ENCODE results near the gene NUDT22.

Gene NUDT22

DNA sequence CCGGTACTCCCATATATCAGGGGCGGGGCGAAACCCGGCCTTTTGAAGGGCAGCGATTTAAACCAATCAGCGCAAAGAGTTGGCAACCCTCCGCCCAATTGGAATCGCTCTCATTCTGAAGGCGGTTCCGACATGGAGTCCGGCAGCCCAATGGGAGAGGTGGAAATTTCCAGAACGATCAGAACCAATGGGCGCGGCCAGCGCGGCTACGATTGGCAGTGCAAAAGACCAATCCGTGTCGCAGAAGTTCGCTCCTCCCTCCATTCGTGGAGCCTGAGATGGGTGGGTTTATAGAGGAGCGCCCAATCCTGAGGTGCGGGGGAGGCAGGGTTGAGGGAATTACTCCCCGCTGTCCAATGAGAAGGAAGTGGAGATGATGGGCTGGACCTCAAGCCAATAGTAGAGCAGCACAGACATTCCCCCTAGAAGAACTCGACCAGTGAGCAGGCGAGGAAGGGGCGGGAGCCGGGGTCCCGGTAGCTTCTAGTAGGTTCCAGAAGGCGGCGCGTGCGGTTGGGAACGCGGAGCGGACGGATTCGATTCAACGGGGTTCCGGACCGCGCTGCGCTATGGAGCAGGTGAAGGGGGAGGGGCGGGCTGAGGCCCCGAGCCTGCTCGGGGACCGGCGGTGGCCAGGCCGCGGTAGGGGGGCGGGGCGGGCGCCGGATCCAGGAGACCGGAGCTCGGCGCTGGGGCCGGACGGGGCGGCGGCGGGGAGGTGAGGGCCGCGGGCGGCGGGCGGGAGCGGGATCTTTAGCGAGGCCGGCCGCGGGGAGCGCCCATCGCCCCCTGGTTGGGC, 40.2 kb upstream of the NUDT22 start, which contains the start of gene STIP1:
STIP1 (plus strand) TSS at position 479 of the 799 bp plus-strand sequence; CDS start at position 570, 91 bp downstream.
- H3K27me3 ChIP-seq (ENCODE audit: control insufficient read depth in 5 of 5, insufficient read depth in 4 of 5, low read length in 5 of 5), result peaks cover 0 to 2% (median 0%) of the 10 kb centered on the region in 5 donors
- peaks cover 0 to 4% (median 0%) of the 10 kb centered on the region in 5 donors for H3K36me3 ChIP-seq (ENCODE audit: control insufficient read depth in 5 of 5, insufficient read depth in 5 of 5, low read length in 5 of 5)
- H3K9ac ChIP-seq (ENCODE audit: low read length in 5 of 5), result peak within 1 kb of the TSS; percentile 80 to 92 (median 88)
- no peak within 1 kb of the TSS for H3K27ac ChIP-seq (ENCODE audit: low read depth, low read length)
- H3K4me3 ChIP-seq (ENCODE audit: low read depth in 1 of 5, low read length in 5 of 5), result peak within 1 kb of the TSS; percentile 65 to 85 (median 77)
- peaks cover 8 to 42% (median 36%) of the 10 kb centered on the region in 5 donors for H3K4me1 ChIP-seq (ENCODE audit: control insufficient read depth in 5 of 5, insufficient read depth in 5 of 5, low read length in 5 of 5)
- no peaks in the 10 kb centered on the region for H3K9me3 ChIP-seq (ENCODE audit: control insufficient read depth in 5 of 5, low read length in 5 of 5)

DNA sequence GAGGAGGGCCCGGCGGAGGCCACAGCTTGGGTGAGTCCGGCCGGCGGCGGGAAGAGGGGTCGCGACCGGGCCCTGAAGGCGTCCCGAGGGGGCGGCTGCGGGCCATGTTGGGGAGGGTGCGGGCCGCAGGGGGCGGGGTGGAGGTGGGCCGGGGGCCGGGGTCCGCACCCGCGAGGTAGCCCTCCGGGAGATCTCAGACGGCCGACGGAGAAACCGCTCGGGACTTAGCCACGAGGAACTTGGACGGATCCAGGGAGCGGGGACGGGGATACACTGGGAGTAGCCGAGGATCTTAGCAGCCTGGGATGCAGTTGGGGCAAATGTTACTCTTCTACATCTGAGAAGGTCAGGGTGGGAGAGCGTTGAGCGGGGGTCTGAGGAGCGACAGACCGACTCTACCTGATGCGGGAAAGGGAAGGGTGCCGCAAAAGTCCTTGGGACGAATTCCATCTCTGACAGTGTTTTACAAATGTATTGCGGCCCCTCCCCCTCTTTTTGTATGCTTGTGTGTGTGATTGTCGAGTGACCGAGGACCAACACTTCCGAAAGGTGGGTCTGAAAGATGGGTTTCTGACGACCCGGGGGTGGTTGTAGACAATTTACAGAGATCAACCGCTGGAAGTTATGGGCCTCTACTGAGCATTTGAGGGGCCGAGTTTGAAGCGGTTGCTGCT, 39.4 kb upstream of the NUDT22 start:
- H3K36me3 ChIP-seq (ENCODE audit: control insufficient read depth in 5 of 5, insufficient read depth in 5 of 5, low read length in 5 of 5), result peaks cover 0 to 4% (median 0%) of the 10 kb centered on the region in 5 donors
- no peak overlapping the region for H3K27ac ChIP-seq (ENCODE audit: low read depth, low read length)
- no peak overlapping the region for H3K4me3 ChIP-seq (ENCODE audit: low read depth in 1 of 5, low read length in 5 of 5)
- H3K4me1 ChIP-seq (ENCODE audit: control insufficient read depth in 5 of 5, insufficient read depth in 5 of 5, low read length in 5 of 5), result peaks cover 6 to 35% (median 28%) of the 10 kb centered on the region in 5 donors
- H3K9me3 ChIP-seq (ENCODE audit: control insufficient read depth in 5 of 5, low read length in 5 of 5), result no peaks in the 10 kb centered on the region
- peaks cover 0 to 2% (median 0%) of the 10 kb centered on the region in 5 donors for H3K27me3 ChIP-seq (ENCODE audit: control insufficient read depth in 5 of 5, insufficient read depth in 4 of 5, low read length in 5 of 5)
- peak overlapping the region in 1 of 5 donors; percentile 24 for H3K9ac ChIP-seq (ENCODE audit: low read length in 5 of 5)

DNA sequence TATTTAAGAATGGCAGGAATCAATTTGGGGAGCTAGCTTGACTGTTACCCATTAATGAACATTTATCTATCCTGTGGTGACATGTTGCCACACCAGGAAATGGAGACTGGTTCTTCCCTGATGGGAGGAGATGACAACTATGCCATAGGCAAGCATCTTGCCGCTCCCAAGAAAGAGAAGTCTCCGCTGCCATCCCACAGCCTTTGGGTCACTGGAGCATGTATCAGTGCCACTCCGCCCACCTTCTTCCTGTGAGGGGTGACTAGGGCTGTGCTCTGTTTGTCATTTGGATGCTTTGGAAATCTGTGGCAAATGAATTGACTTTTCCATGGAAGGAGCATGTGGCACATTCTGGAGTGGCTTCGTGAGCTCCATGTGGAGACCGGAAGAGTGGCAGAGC, 33.6 kb upstream of the NUDT22 start:
- no peak overlapping the region for H3K9ac ChIP-seq (ENCODE audit: low read length in 5 of 5)
- H3K27ac ChIP-seq (ENCODE audit: low read depth, low read length), result no peak overlapping the region
- H3K9me3 ChIP-seq (ENCODE audit: control insufficient read depth in 5 of 5, low read length in 5 of 5), result no peaks in the 10 kb centered on the region
- peaks cover 16 to 56% (median 51%) of the 10 kb centered on the region in 5 donors for H3K36me3 ChIP-seq (ENCODE audit: control insufficient read depth in 5 of 5, insufficient read depth in 5 of 5, low read length in 5 of 5)
- no peaks in the 10 kb centered on the region for H3K27me3 ChIP-seq (ENCODE audit: control insufficient read depth in 5 of 5, insufficient read depth in 4 of 5, low read length in 5 of 5)
- H3K4me1 ChIP-seq (ENCODE audit: control insufficient read depth in 5 of 5, insufficient read depth in 5 of 5, low read length in 5 of 5), result peaks cover 0 to 7% (median 7%) of the 10 kb centered on the region in 5 donors
- no peak overlapping the region for H3K4me3 ChIP-seq (ENCODE audit: low read depth in 1 of 5, low read length in 5 of 5)

DNA sequence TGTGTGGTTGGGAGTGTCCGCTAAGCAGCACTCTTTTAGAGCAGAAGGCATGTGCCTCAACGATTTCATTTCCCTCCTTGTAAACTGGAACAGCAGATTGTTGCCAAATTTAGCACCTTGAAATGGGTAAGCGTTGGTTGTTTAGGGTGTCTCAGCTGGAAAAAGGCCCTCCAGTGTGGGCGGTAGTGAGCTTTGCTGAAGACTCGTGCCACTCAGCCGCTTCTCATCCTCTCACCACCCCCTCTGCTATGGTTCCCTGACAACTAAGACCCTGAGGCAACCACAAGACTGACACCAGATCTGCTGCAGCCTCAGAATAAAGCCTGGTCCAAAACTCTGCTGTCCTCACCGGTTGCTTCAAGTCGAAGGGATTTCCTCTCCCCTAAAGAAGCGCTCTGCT, 29.4 kb upstream of the NUDT22 start:
- H3K36me3 ChIP-seq (ENCODE audit: control insufficient read depth in 5 of 5, insufficient read depth in 5 of 5, low read length in 5 of 5), result peaks cover 18 to 90% (median 82%) of the 10 kb centered on the region in 5 donors
- H3K9me3 ChIP-seq (ENCODE audit: control insufficient read depth in 5 of 5, low read length in 5 of 5), result no peaks in the 10 kb centered on the region
- H3K9ac ChIP-seq (ENCODE audit: low read length in 5 of 5), result no peak overlapping the region
- no peaks in the 10 kb centered on the region for H3K4me1 ChIP-seq (ENCODE audit: control insufficient read depth in 5 of 5, insufficient read depth in 5 of 5, low read length in 5 of 5)
- H3K27ac ChIP-seq (ENCODE audit: low read depth, low read length), result no peak overlapping the region
- no peak overlapping the region for H3K4me3 ChIP-seq (ENCODE audit: low read depth in 1 of 5, low read length in 5 of 5)
- no peaks in the 10 kb centered on the region for H3K27me3 ChIP-seq (ENCODE audit: control insufficient read depth in 5 of 5, insufficient read depth in 4 of 5, low read length in 5 of 5)

DNA sequence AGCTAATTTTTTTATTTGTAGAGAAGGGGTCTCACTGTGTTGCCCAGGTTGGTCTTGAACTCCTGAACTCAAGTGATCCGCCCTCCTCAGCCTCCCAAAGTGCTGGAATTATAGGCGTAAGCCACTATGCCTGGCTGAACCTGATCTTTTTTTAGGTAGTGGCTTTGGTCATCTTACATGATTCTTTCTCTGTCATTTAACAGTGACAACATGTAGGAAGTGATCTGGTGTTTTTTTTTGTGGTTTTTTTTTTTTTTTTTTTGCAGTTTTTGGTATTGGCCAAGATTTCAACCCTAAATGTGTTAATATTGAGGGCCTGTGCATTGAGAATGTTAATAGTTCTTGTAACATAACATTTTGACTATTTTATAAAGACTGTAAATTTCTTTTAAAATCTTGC, 27.6 kb upstream of the NUDT22 start:
- H3K27me3 ChIP-seq (ENCODE audit: control insufficient read depth in 5 of 5, insufficient read depth in 4 of 5, low read length in 5 of 5), result no peaks in the 10 kb centered on the region
- H3K9me3 ChIP-seq (ENCODE audit: control insufficient read depth in 5 of 5, low read length in 5 of 5), result no peaks in the 10 kb centered on the region
- H3K4me1 ChIP-seq (ENCODE audit: control insufficient read depth in 5 of 5, insufficient read depth in 5 of 5, low read length in 5 of 5), result no peaks in the 10 kb centered on the region
- no peak overlapping the region for H3K27ac ChIP-seq (ENCODE audit: low read depth, low read length)
- peaks cover 21 to 94% (median 87%) of the 10 kb centered on the region in 5 donors for H3K36me3 ChIP-seq (ENCODE audit: control insufficient read depth in 5 of 5, insufficient read depth in 5 of 5, low read length in 5 of 5)
- H3K4me3 ChIP-seq (ENCODE audit: low read depth in 1 of 5, low read length in 5 of 5), result no peak overlapping the region
- H3K9ac ChIP-seq (ENCODE audit: low read length in 5 of 5), result no peak overlapping the region

DNA sequence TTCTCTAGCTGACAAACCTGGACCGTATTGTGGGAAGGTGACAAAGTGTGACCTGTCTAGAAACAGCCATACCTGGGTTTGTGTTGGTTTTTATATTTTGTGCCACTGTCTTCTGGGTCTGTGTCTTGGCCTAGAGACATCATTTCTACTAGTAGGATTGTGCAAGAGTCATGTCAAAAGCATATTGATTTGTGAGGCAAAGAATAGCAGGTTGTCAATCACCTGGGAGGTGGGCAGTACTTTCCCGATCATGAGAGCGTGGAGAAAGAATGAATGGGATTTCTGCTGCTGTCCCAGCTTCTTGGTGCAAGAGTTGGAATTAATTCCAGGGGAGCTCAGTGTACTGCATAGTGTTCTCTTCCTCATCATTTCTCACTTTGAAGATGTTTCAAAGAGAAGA, 24.5 kb upstream of the NUDT22 start:
- Histone ChIP-seq H3K36me3 (ENCODE audit: control insufficient read depth in 5 of 5, insufficient read depth in 5 of 5, low read length in 5 of 5) (peaks cover 10 to 80% (median 67%) of the 10 kb centered on the region in 5 donors), H3K27me3 (ENCODE audit: control insufficient read depth in 5 of 5, insufficient read depth in 4 of 5, low read length in 5 of 5) (no peaks in the 10 kb centered on the region), H3K9ac (ENCODE audit: low read length in 5 of 5) (no peak overlapping the region), H3K4me3 (ENCODE audit: low read depth in 1 of 5, low read length in 5 of 5) (no peak overlapping the region), H3K27ac (ENCODE audit: low read depth, low read length) (no peak overlapping the region), H3K9me3 (ENCODE audit: control insufficient read depth in 5 of 5, low read length in 5 of 5) (no peaks in the 10 kb centered on the region), H3K4me1 (ENCODE audit: control insufficient read depth in 5 of 5, insufficient read depth in 5 of 5, low read length in 5 of 5) (peaks cover 0 to 19% (median 16%) of the 10 kb centered on the region in 5 donors)

DNA sequence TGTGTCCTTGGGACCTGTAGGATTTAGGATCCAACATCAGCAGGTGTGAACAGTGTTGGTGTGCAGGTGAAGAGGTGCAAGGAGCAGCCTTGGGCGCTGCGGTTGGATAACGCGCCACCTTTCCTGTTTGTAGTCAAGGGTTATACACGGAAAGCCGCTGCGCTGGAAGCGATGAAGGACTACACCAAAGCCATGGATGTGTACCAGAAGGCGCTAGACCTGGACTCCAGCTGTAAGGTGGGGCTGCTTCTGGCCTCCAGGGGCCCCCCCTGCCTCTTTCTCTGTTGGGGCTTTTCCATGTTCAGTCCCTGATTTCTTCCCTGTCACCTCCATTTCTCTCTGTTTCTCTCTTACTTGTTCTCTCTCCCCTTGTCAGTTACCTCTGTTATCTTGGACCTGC, 23.1 kb upstream of the NUDT22 start:
- Histone ChIP-seq H3K9me3 (ENCODE audit: control insufficient read depth in 5 of 5, low read length in 5 of 5) (no peaks in the 10 kb centered on the region), H3K36me3 (ENCODE audit: control insufficient read depth in 5 of 5, insufficient read depth in 5 of 5, low read length in 5 of 5) (peaks cover 4 to 65% (median 53%) of the 10 kb centered on the region in 5 donors), H3K4me3 (ENCODE audit: low read depth in 1 of 5, low read length in 5 of 5) (no peak overlapping the region), H3K27me3 (ENCODE audit: control insufficient read depth in 5 of 5, insufficient read depth in 4 of 5, low read length in 5 of 5) (no peaks in the 10 kb centered on the region), H3K9ac (ENCODE audit: low read length in 5 of 5) (no peak overlapping the region), H3K27ac (ENCODE audit: low read depth, low read length) (no peak overlapping the region), H3K4me1 (ENCODE audit: control insufficient read depth in 5 of 5, insufficient read depth in 5 of 5, low read length in 5 of 5) (peaks cover 0 to 33% (median 26%) of the 10 kb centered on the region in 5 donors)

DNA sequence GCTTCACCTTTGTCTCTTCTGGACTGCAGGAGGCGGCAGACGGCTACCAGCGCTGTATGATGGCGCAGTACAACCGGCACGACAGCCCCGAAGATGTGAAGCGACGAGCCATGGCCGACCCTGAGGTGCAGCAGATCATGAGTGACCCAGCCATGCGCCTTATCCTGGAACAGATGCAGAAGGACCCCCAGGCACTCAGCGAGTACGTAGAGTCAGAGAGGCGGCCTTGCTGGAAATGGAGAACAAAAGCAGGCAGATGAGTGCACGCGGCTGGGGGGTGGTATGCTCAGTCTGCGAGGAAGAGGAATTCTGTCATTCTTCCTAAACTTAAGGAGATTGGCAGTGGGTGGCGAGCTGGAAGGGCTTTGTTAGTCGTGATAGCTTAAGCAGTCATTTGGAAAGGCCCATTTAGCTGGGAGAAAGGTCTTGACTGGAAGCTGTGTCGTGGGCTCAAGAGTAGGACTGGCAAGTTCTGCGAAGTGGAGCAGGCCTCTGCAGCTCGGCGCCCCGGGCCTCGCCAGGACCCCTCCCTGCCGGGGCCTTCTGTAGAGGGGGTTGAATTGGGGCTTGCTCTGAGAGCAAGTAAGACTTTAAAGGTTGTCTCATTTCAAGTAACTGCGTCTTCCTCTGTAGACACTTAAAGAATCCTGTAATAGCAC, 22.5 kb upstream of the NUDT22 start:
- Histone ChIP-seq H3K27ac (ENCODE audit: low read depth, low read length) (no peak overlapping the region), H3K27me3 (ENCODE audit: control insufficient read depth in 5 of 5, insufficient read depth in 4 of 5, low read length in 5 of 5) (no peaks in the 10 kb centered on the region), H3K4me3 (ENCODE audit: low read depth in 1 of 5, low read length in 5 of 5) (no peak overlapping the region), H3K36me3 (ENCODE audit: control insufficient read depth in 5 of 5, insufficient read depth in 5 of 5, low read length in 5 of 5) (peaks cover 3 to 60% (median 48%) of the 10 kb centered on the region in 5 donors), H3K9ac (ENCODE audit: low read length in 5 of 5) (no peak overlapping the region), H3K9me3 (ENCODE audit: control insufficient read depth in 5 of 5, low read length in 5 of 5) (no peaks in the 10 kb centered on the region), H3K4me1 (ENCODE audit: control insufficient read depth in 5 of 5, insufficient read depth in 5 of 5, low read length in 5 of 5) (peaks cover 0 to 39% (median 31%) of the 10 kb centered on the region in 5 donors)

DNA sequence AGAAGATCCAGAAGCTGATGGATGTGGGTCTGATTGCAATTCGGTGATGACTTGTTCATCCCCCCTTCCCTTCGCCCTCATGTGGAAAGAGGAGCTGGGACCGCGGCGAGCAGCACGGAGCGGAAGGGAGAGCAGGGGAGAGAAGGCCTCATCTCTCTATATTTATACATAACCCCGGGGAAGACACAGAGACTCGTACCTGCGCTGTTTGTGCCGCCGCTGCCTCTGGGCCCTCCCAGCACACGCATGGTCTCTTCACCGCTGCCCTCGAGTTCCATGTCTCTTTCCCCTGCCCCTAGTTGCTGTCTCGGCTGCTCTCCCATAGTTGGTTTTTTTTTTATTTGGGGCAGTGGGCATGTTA, 22.0 kb upstream of the NUDT22 start:
- Histone ChIP-seq H3K9ac (ENCODE audit: low read length in 5 of 5) (no peak overlapping the region), H3K4me3 (ENCODE audit: low read depth in 1 of 5, low read length in 5 of 5) (no peak overlapping the region), H3K27me3 (ENCODE audit: control insufficient read depth in 5 of 5, insufficient read depth in 4 of 5, low read length in 5 of 5) (no peaks in the 10 kb centered on the region), H3K27ac (ENCODE audit: low read depth, low read length) (no peak overlapping the region), H3K4me1 (ENCODE audit: control insufficient read depth in 5 of 5, insufficient read depth in 5 of 5, low read length in 5 of 5) (peaks cover 0 to 44% (median 32%) of the 10 kb centered on the region in 5 donors), H3K36me3 (ENCODE audit: control insufficient read depth in 5 of 5, insufficient read depth in 5 of 5, low read length in 5 of 5) (peaks cover 3 to 56% (median 46%) of the 10 kb centered on the region in 5 donors), H3K9me3 (ENCODE audit: control insufficient read depth in 5 of 5, low read length in 5 of 5) (no peaks in the 10 kb centered on the region)
